GM23338 (cell line): ENCODE data around the gene RHOH. TPM values are rescaled to one million over a fixed set of nuclear protein-coding genes. Genes with fewer than 3 reads are reported as not detected.

Experiments
- ATAC-seq: fragments of 200-7000 bp; cut with Tn5 transposase; 3 replicates; pipeline ENCODE4 v1.9.1; 2020
- DNase-seq: peaks from one replicate; pipeline ENCODE4 v3.0.0-alpha.2; 2015; ENCODE audit warnings: low spot score
- H2AFZ ChIP-seq: fragments of 200-600 bp; sonication (generic); 2 replicates; pipeline ENCODE4 v1.8.0; 2016; ENCODE audit warnings: antibody characterized with exemption, mild to moderate bottlenecking, moderate library complexity
- H3F3A ChIP-seq: fragments of 200-600 bp; sonication (generic); replicated peaks from 2 replicates; pipeline ENCODE4 v1.8.0; 2017; ENCODE audit warnings: antibody characterized with exemption, mixed run types, low read depth
- H3K27ac ChIP-seq: fragments of 200-600 bp; sonication (generic); 2 replicates; pipeline ENCODE4 v1.6.1; 2016; ENCODE audit warnings: low read depth
- H3K27me3 ChIP-seq: fragments of 200-600 bp; sonication (generic); 2 replicates; pipeline ENCODE4 v1.8.0; 2016; ENCODE audit warnings: mild to moderate bottlenecking, mixed run types, moderate library complexity; ENCODE audit not compliant: insufficient read depth
- H3K36me3 ChIP-seq: fragments of 200-600 bp; sonication (generic); 2 replicates; pipeline ENCODE4 v1.8.0; 2016; ENCODE audit warnings: mild to moderate bottlenecking; ENCODE audit not compliant: insufficient read depth
- H3K4me1 ChIP-seq: fragments of 200-600 bp; sonication (generic); 2 replicates; pipeline ENCODE4 v1.8.0; 2016; ENCODE audit warnings: mild to moderate bottlenecking, moderate library complexity; ENCODE audit not compliant: insufficient read depth
- H3K4me2 ChIP-seq: fragments of 200-600 bp; sonication (generic); 2 replicates; pipeline ENCODE4 v1.7.1; 2017; ENCODE audit warnings: mixed run types
- H3K4me3 ChIP-seq: fragments of 200-600 bp; sonication (generic); 2 replicates; pipeline ENCODE4 v1.6.1; 2016; ENCODE audit warnings: mixed run types
- H3K79me2 ChIP-seq: fragments of 200-600 bp; sonication (generic); replicated peaks from 2 replicates; pipeline ENCODE4 v1.8.0; 2017; ENCODE audit warnings: mild to moderate bottlenecking; ENCODE audit not compliant: insufficient read depth
- H3K9me2 ChIP-seq: fragments of 200-600 bp; sonication (generic); 2 replicates; pipeline ENCODE4 v1.8.0; 2017; ENCODE audit not compliant: insufficient read depth
- H4K20me1 ChIP-seq: fragments of 200-600 bp; sonication (generic); replicated peaks from 2 replicates; pipeline ENCODE4 v1.8.0; 2017; ENCODE audit warnings: mild to moderate bottlenecking; ENCODE audit not compliant: insufficient read depth
- H3K27ac Mint-ChIP-seq: 2 replicates; pipeline ENCODE4 v1.8.0; 2020; ENCODE audit warnings: inconsistent platforms, mild to moderate bottlenecking, moderate library complexity, mixed read lengths
- H3K27me3 Mint-ChIP-seq: 3 replicates; pipeline ENCODE4 v1.8.0; 2022; ENCODE audit warnings: low read depth, mild to moderate bottlenecking, moderate library complexity, mixed read lengths, inconsistent platforms; ENCODE audit not compliant: insufficient read depth, poor library complexity
- H3K36me3 Mint-ChIP-seq: 3 replicates; pipeline ENCODE4 v1.8.0; 2021; ENCODE audit warnings: low read depth, mild to moderate bottlenecking, inconsistent platforms, moderate library complexity, mixed read lengths
- H3K4me1 Mint-ChIP-seq: 3 replicates; pipeline ENCODE4 v1.8.0; 2020; ENCODE audit warnings: mild to moderate bottlenecking, inconsistent platforms, mixed read lengths
- H3K4me3 Mint-ChIP-seq: 3 replicates; pipeline ENCODE4 v1.8.0; 2021; ENCODE audit warnings: moderate library complexity, mild to moderate bottlenecking, inconsistent platforms, mixed read lengths
- H3K9me3 Mint-ChIP-seq: 3 replicates; pipeline ENCODE4 v1.8.0; 2020; ENCODE audit warnings: moderate library complexity, mild to moderate bottlenecking, inconsistent platforms, mixed read lengths
- ETS1 ChIP-seq: IDR thresholded peaks from 2 replicates; pipeline ENCODE4 v1.6.1; 2016; ENCODE audit warnings: antibody characterized with exemption
- EZH2 ChIP-seq: fragments of 200-600 bp; sonication (generic); IDR thresholded peaks from one replicate; pipeline ENCODE4 v1.8.0; 2017; ENCODE audit warnings: antibody characterized with exemption, mild to moderate bottlenecking, low read depth; ENCODE audit not compliant: unreplicated experiment
- EZH2phosphoT487 ChIP-seq: fragments of 200-600 bp; sonication (generic); IDR thresholded peaks from one replicate; pipeline ENCODE4 v1.8.1; 2018; ENCODE audit warnings: antibody characterized with exemption; ENCODE audit not compliant: unreplicated experiment
- JUNB ChIP-seq: IDR thresholded peaks from one replicate; pipeline ENCODE4 v1.6.1; 2016; ENCODE audit warnings: antibody characterized with exemption; ENCODE audit not compliant: unreplicated experiment
- POLR2AphosphoS5 ChIP-seq: IDR thresholded peaks from 2 replicates; pipeline ENCODE4 v1.6.1; 2016; ENCODE audit warnings: antibody characterized with exemption, low read depth
- STAT1 ChIP-seq: IDR thresholded peaks from one replicate; pipeline ENCODE4 v1.6.1; 2016; ENCODE audit warnings: antibody characterized with exemption; ENCODE audit not compliant: unreplicated experiment
- ZNF114 ChIP-seq: fragments of 250-450 bp; sonication (Bioruptor Pico); IDR thresholded peaks from 2 replicates; pipeline ENCODE4 v1.5.0; 2020; ENCODE audit warnings: mild to moderate bottlenecking, moderate library complexity
- ZNF331 ChIP-seq: fragments of 250-450 bp; sonication (Bioruptor Pico); IDR thresholded peaks from 2 replicates; pipeline ENCODE4 v1.5.0; 2020; ENCODE audit warnings: low read depth, mild to moderate bottlenecking, moderate library complexity
- ZNF462 ChIP-seq: fragments of 250-450 bp; sonication (Bioruptor Pico); IDR thresholded peaks from 2 replicates; pipeline ENCODE4 v1.5.0; 2020; ENCODE audit warnings: mild to moderate bottlenecking, moderate library complexity
- polyA plus RNA-seq: library from polyadenylated mRNA; unstranded; fragments of >200 nt; fragmentation: Nextera tagmentation; extraction: Ambion mirVana; gene quantifications from 2 replicates; pipeline ENCODE4 v1.2.1, GENCODE V29; 2016
- total RNA-seq: library from RNA; depleted of rRNA; stranded (reverse); fragments of >200 nt; shearing (Covaris generic); gene quantifications from 2 replicates; pipeline ENCODE4 v1.2.3, GENCODE V29; 2014
- TF ChIP-seq, protein P1 (sequence below): IDR thresholded peaks from one replicate; pipeline ENCODE4 v1.6.1; 2018; ENCODE audit warnings: antibody characterized with exemption; ENCODE audit not compliant: unreplicated experiment
- TF ChIP-seq, protein P2 (sequence below), 2 experiments: fragments of 200-600 bp in 1 of 2; sonication (generic) in 1 of 2; conservative IDR thresholded peaks; 2 replicates each; pipeline versions ENCODE4 v1.5.1 to v1.6.1; 2016 to 2017; ENCODE audit warnings: antibody characterized with exemption in 2 of 2, low read depth in 2 of 2, mild to moderate bottlenecking in 2 of 2, moderate library complexity in 1 of 2

Gene RHOH
- total and polyA plus RNA-seq, 2 experiments from 2014 or later = 2.2 to 3.7 TPM

DNA sequence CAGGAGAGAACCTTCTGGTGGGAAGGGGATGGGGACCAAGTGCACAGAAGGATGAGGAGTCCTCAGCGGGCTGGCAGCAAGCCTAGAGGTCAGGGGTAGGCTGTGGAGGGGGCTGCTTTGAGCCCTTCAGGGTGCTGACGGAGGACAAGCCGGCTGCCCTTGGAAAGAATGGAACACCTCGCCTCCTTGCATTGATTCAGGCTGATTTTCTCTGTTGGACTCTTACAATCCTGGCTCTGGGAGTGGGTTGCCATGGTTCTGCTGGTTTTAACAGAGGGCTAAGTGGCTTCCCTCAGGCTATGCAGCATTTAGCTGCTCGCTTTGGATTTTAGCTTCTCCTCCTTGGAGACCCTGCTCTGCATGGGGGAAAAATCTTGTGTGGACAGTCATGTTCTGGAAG, 88.9 kb downstream of the RHOH start:
- H3F3A ChIP-seq = no peaks in the 10 kb centered on the region
- no peak overlapping the region for H3K27ac ChIP-seq
- Mint-ChIP-seq H3K4me1 (peaks cover 7% of the 10 kb centered on the region), H3K9me3 (no peaks in the 10 kb centered on the region; the same call in 2 of the 3 replicates), H3K36me3 (no peaks in the 10 kb centered on the region; the same call in 2 of the 3 replicates), H3K27me3 (peaks cover 14% of the 10 kb centered on the region), H3K4me3 (no peak overlapping the region), H3K27ac (no peak overlapping the region)
- no peaks in the 10 kb centered on the region for H3K27me3 ChIP-seq
- TF ChIP-seq ETS1 (no peak), ZNF331 (CRISPR knock-in tag) (no peak), ZNF462 (CRISPR knock-in tag) (no peak), POLR2AphosphoS5 (no peak), JUNB (no peak), EZH2 (no peak), ZNF114 (CRISPR knock-in tag) (no peak), EZH2phosphoT487 (no peak), STAT1 (no peak)
- TF ChIP-seq, protein P1, sequence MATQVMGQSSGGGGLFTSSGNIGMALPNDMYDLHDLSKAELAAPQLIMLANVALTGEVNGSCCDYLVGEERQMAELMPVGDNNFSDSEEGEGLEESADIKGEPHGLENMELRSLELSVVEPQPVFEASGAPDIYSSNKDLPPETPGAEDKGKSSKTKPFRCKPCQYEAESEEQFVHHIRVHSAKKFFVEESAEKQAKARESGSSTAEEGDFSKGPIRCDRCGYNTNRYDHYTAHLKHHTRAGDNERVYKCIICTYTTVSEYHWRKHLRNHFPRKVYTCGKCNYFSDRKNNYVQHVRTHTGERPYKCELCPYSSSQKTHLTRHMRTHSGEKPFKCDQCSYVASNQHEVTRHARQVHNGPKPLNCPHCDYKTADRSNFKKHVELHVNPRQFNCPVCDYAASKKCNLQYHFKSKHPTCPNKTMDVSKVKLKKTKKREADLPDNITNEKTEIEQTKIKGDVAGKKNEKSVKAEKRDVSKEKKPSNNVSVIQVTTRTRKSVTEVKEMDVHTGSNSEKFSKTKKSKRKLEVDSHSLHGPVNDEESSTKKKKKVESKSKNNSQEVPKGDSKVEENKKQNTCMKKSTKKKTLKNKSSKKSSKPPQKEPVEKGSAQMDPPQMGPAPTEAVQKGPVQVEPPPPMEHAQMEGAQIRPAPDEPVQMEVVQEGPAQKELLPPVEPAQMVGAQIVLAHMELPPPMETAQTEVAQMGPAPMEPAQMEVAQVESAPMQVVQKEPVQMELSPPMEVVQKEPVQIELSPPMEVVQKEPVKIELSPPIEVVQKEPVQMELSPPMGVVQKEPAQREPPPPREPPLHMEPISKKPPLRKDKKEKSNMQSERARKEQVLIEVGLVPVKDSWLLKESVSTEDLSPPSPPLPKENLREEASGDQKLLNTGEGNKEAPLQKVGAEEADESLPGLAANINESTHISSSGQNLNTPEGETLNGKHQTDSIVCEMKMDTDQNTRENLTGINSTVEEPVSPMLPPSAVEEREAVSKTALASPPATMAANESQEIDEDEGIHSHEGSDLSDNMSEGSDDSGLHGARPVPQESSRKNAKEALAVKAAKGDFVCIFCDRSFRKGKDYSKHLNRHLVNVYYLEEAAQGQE = no peak
- TF ChIP-seq, protein P2, sequence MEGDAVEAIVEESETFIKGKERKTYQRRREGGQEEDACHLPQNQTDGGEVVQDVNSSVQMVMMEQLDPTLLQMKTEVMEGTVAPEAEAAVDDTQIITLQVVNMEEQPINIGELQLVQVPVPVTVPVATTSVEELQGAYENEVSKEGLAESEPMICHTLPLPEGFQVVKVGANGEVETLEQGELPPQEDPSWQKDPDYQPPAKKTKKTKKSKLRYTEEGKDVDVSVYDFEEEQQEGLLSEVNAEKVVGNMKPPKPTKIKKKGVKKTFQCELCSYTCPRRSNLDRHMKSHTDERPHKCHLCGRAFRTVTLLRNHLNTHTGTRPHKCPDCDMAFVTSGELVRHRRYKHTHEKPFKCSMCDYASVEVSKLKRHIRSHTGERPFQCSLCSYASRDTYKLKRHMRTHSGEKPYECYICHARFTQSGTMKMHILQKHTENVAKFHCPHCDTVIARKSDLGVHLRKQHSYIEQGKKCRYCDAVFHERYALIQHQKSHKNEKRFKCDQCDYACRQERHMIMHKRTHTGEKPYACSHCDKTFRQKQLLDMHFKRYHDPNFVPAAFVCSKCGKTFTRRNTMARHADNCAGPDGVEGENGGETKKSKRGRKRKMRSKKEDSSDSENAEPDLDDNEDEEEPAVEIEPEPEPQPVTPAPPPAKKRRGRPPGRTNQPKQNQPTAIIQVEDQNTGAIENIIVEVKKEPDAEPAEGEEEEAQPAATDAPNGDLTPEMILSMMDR (conservative IDR thresholded peaks at IDR 0.05; ENCODE audit: low read depth in 2 of 2) = no peak
- no peak overlapping the region for H3K4me3 ChIP-seq
- no peaks in the 10 kb centered on the region for H4K20me1 ChIP-seq
- ATAC-seq (no peak; the same call in 2 of the 3 replicates), DNase-seq (no peak)
- H3K4me1 ChIP-seq = no peaks in the 10 kb centered on the region; the same call in 1 of the 2 replicates
- H3K9me2 ChIP-seq = no peaks in the 10 kb centered on the region; the same call in 1 of the 2 replicates
- H3K4me2 ChIP-seq = no peak overlapping the region
- no peaks in the 10 kb centered on the region for H3K36me3 ChIP-seq
- 0 out of 2 replicates have a peak overlapping the region, but pooled peaks have one; percentile 47 for H2AFZ ChIP-seq
- H3K79me2 ChIP-seq = no peaks in the 10 kb centered on the region
